GM18873 (cell line): Measurements from ENCODE around the gene CYP19A1.
"Not testable (repeated sequence)": the region's sequence is repeated elsewhere in the genome, so short reads cannot be mapped to it uniquely, and the experiment has no call there.

Experiments
- ATAC-seq: cut with Tn5 transposase; IDR thresholded peaks from one replicate; pipeline ENCODE4 v1.9.1; 2021; ENCODE audit warnings: mild to moderate bottlenecking, moderate library complexity, moderate number of reproducible peaks; ENCODE audit not compliant: unreplicated experiment, low FRiP score

CYP19A1 gene

GRCh38 chr15:51266656-51267050 is 71.7 kb downstream of the CYP19A1 start:
- ATAC-seq: no peak

GRCh38 chr15:51265037-51265555 is 73.3 kb downstream of the CYP19A1 start:
- ATAC-seq: no peak

- no peak for ATAC-seq
Measured at GRCh38 chr15:51263726-51264125, 74.7 kb downstream of the CYP19A1 start.

GRCh38 chr15:51263116-51263515 is 75.3 kb downstream of the CYP19A1 start:
- ATAC-seq: no peak

- no peak for ATAC-seq
Measured at GRCh38 chr15:51262463-51262862, 75.9 kb downstream of the CYP19A1 start.

- not testable (repeated sequence) for ATAC-seq
Measured at GRCh38 chr15:51261113-51261512, 77.3 kb downstream of the CYP19A1 start.

GRCh38 chr15:51260202-51260601 is 78.2 kb downstream of the CYP19A1 start:
- ATAC-seq: no peak

GRCh38 chr15:51255533-51255932 is 82.9 kb downstream of the CYP19A1 start:
- no peak for ATAC-seq

- no peak for ATAC-seq
Measured at GRCh38 chr15:51253366-51253765, 85.0 kb downstream of the CYP19A1 start.

- no peak for ATAC-seq
Measured at GRCh38 chr15:51252671-51253070, 85.7 kb downstream of the CYP19A1 start.

GRCh38 chr15:51251556-51251955 is 86.8 kb downstream of the CYP19A1 start:
- no peak for ATAC-seq

- ATAC-seq: no peak
Measured at GRCh38 chr15:51250217-51251011, 88.0 kb downstream of the CYP19A1 start.

- no peak for ATAC-seq
Measured at GRCh38 chr15:51245628-51246027, 92.8 kb downstream of the CYP19A1 start.

- no peak for ATAC-seq
Measured at GRCh38 chr15:51244423-51244869, 94.0 kb downstream of the CYP19A1 start.

- no peak for ATAC-seq
Measured at GRCh38 chr15:51243774-51244173, 94.6 kb downstream of the CYP19A1 start.

- ATAC-seq: no peak
Measured at GRCh38 chr15:51240066-51240465, 98.3 kb downstream of the CYP19A1 start.

GRCh38 chr15:51237816-51238215 is 100.6 kb downstream of the CYP19A1 start:
- ATAC-seq: no peak

GRCh38 chr15:51234176-51234927 is 104.0 kb downstream of the CYP19A1 start:
- no peak for ATAC-seq

- no peak for ATAC-seq
Measured at GRCh38 chr15:51232581-51232980, 105.8 kb downstream of the CYP19A1 start.

GRCh38 chr15:51229907-51230330 is 108.5 kb downstream of the CYP19A1 start:
- ATAC-seq: no peak

- ATAC-seq: peak; percentile 87
Measured at GRCh38 chr15:51227940-51228732, 110.3 kb downstream of the CYP19A1 start.
